ENCODE measurements around the gene PTPN14. TPM values are rescaled to one million over a fixed set of nuclear protein-coding genes. Genes with fewer than 3 reads are reported as not detected.

The PTPN14 gene
- total RNA-seq, 1 experiment from 2014 or later, result 88.4 TPM

- ATAC-seq (no peak), DNase-seq (ENCODE audit: low spot score) (no peak)
- Mint-ChIP-seq H3K4me3 (no peak overlapping the region), H3K27me3 (ENCODE audit: low read depth) (peaks cover 2% of the 10 kb centered on the region), H3K4me1 (peaks cover 17% of the 10 kb centered on the region), H3K36me3 (no peaks in the 10 kb centered on the region), H3K9me3 (no peaks in the 10 kb centered on the region), H3K27ac (peak overlapping the region; percentile 67; the same call in 1 of the 2 replicates)
- CTCF ChIA-PET, result interaction anchor here (2.4 to 11.2 kb wide), 4 partner anchors 6 to 110 kb away, joined by 19 to 382 read pairs (median 228); no protein-coding TSS in a partner anchor
- POLR2A ChIA-PET, result interaction anchor here (0.6 kb wide), 2 partner anchors 31 to 271 kb away, joined by 3 read pairs; no protein-coding TSS in a partner anchor
- no peak for TF ChIP-seq SMAD4 (CRISPR knock-in tag; IDR thresholded peaks at IDR 0.05)
- TF ChIP-seq SMAD3 (CRISPR knock-in tag; IDR thresholded peaks at IDR 0.05; ENCODE audit: borderline replicate concordance), result no peak
- no peak for TF ChIP-seq FOXJ3 (CRISPR knock-in tag; IDR thresholded peaks at IDR 0.05; ENCODE audit: borderline replicate concordance)
- no peak for TF ChIP-seq ZNF263 (CRISPR knock-in tag; IDR thresholded peaks at IDR 0.05; ENCODE audit: low read depth)
- TF ChIP-seq, protein P1, sequence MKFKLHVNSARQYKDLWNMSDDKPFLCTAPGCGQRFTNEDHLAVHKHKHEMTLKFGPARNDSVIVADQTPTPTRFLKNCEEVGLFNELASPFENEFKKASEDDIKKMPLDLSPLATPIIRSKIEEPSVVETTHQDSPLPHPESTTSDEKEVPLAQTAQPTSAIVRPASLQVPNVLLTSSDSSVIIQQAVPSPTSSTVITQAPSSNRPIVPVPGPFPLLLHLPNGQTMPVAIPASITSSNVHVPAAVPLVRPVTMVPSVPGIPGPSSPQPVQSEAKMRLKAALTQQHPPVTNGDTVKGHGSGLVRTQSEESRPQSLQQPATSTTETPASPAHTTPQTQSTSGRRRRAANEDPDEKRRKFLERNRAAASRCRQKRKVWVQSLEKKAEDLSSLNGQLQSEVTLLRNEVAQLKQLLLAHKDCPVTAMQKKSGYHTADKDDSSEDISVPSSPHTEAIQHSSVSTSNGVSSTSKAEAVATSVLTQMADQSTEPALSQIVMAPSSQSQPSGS (CRISPR knock-in tag; IDR thresholded peaks at IDR 0.05; ENCODE audit: borderline replicate concordance, low read depth), result no peak
- TF ChIP-seq KAT7 (CRISPR knock-in tag; IDR thresholded peaks at IDR 0.05; ENCODE audit: borderline replicate concordance), result no peak
- TF ChIP-seq ZNF232 (CRISPR knock-in tag; IDR thresholded peaks at IDR 0.05), result no peak
- no peak for TF ChIP-seq ETV6 (CRISPR knock-in tag; IDR thresholded peaks at IDR 0.05)
- TF ChIP-seq TP53 (CRISPR knock-in tag; IDR thresholded peaks at IDR 0.05), result no peak
- no peak for TF ChIP-seq IRF1 (CRISPR knock-in tag; IDR thresholded peaks at IDR 0.05)
- TF ChIP-seq OVOL2 (CRISPR knock-in tag; IDR thresholded peaks at IDR 0.05; ENCODE audit: borderline replicate concordance), result no peak
- TF ChIP-seq GABPB1 (CRISPR knock-in tag; IDR thresholded peaks at IDR 0.05), result no peak
- no peak for TF ChIP-seq CREM (CRISPR knock-in tag; IDR thresholded peaks at IDR 0.05)
Observed at GRCh38 chr1:214324896-214325800, 226.3 kb downstream of the PTPN14 start.

- DNase-seq (ENCODE audit: low spot score) (no peak), ATAC-seq (no peak)
- ChIA-PET CTCF (interaction anchor here (1.2 to 7.5 kb wide), 3 partner anchors 7 to 107 kb away, joined by 5 to 182 read pairs (median 10); no protein-coding TSS in a partner anchor), POLR2A (no interaction called here)
- H3K27ac Mint-ChIP-seq, result no peak overlapping the region
- no peaks in the 10 kb centered on the region for H3K36me3 Mint-ChIP-seq
- H3K4me3 Mint-ChIP-seq, result no peak overlapping the region
- no peak for TF ChIP-seq ZNF423 (CRISPR knock-in tag; IDR thresholded peaks at IDR 0.05)
- no peak for TF ChIP-seq ZBTB21 (CRISPR knock-in tag; IDR thresholded peaks at IDR 0.05; ENCODE audit: borderline replicate concordance)
- TF ChIP-seq FOXP1 (CRISPR knock-in tag; IDR thresholded peaks at IDR 0.05; ENCODE audit: borderline replicate concordance), result no peak
- no peak for TF ChIP-seq ZNF416 (CRISPR knock-in tag; IDR thresholded peaks at IDR 0.05)
- TF ChIP-seq ZNF532 (CRISPR knock-in tag; IDR thresholded peaks at IDR 0.05; ENCODE audit: borderline replicate concordance), result no peak
- no peak for TF ChIP-seq SOX15 (CRISPR knock-in tag; IDR thresholded peaks at IDR 0.05)
- TF ChIP-seq ELF4 (CRISPR knock-in tag; IDR thresholded peaks at IDR 0.05; ENCODE audit: low read depth), result no peak
- no peak for TF ChIP-seq ATF1 (CRISPR knock-in tag; IDR thresholded peaks at IDR 0.05)
- TF ChIP-seq ZNF425 (CRISPR knock-in tag; conservative IDR thresholded peaks at IDR 0.05), result no peak
- TF ChIP-seq, protein P2, sequence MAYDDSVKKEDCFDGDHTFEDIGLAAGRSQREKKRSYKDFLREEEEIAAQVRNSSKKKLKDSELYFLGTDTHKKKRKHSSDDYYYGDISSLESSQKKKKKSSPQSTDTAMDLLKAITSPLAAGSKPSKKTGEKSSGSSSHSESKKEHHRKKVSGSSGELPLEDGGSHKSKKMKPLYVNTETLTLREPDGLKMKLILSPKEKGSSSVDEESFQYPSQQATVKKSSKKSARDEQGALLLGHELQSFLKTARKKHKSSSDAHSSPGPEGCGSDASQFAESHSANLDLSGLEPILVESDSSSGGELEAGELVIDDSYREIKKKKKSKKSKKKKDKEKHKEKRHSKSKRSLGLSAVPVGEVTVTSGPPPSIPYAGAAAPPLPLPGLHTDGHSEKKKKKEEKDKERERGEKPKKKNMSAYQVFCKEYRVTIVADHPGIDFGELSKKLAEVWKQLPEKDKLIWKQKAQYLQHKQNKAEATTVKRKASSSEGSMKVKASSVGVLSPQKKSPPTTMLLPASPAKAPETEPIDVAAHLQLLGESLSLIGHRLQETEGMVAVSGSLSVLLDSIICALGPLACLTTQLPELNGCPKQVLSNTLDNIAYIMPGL (CRISPR knock-in tag; IDR thresholded peaks at IDR 0.05), result no peak
- TF ChIP-seq NFE2L1 (CRISPR knock-in tag; IDR thresholded peaks at IDR 0.05), result no peak
- no peaks in the 10 kb centered on the region for H3K9me3 Mint-ChIP-seq
- peaks cover 31% of the 10 kb centered on the region for H3K27me3 Mint-ChIP-seq (ENCODE audit: low read depth)
- H3K4me1 Mint-ChIP-seq, result peaks cover 44% of the 10 kb centered on the region
Observed at GRCh38 chr1:214321705-214322453, 229.5 kb downstream of the PTPN14 start.
